TTC549 (cell line): ENCODE data around the gene TRIM65.

Source experiments
- FAIRE-seq: peaks from 2 replicates; lab custom pipeline; 2012; peaks lifted over from hg19 to GRCh38; lab: Jason Lieb, UNC

The TRIM65 gene

GRCh38 chr17:75917141-75917916 is 20.6 kb upstream of the TRIM65 start:
- no peak for FAIRE-seq

GRCh38 chr17:75915268-75915667 is 18.5 kb upstream of the TRIM65 start:
- no peak for FAIRE-seq

GRCh38 chr17:75914643-75915267 is 18.0 kb upstream of the TRIM65 start:
- FAIRE-seq: no peak

- FAIRE-seq: no peak
These were observed 16.9 kb upstream of the TRIM65 start for GRCh38 chr17:75913537-75914210.

GRCh38 chr17:75910699-75911098 is 13.9 kb upstream of the TRIM65 start:
- no peak for FAIRE-seq

- no peak for FAIRE-seq
These were observed 13.1 kb upstream of the TRIM65 start for GRCh38 chr17:75909812-75910274.

GRCh38 chr17:75909051-75909811 is 12.5 kb upstream of the TRIM65 start:
- FAIRE-seq: no peak

GRCh38 chr17:75908201-75908600 is 11.4 kb upstream of the TRIM65 start:
- FAIRE-seq: no peak

GRCh38 chr17:75906143-75906884 is 9.6 kb upstream of the TRIM65 start:
- FAIRE-seq: no peak

GRCh38 chr17:75904749-75905521 is 8.2 kb upstream of the TRIM65 start, which contains the start of gene MRPL38:
TSS of gene MRPL38 (minus strand) at chr17:75904884. CDS start at chr17:75904875, 9 bp downstream.
- no peak for FAIRE-seq

GRCh38 chr17:75902406-75902805 is 5.7 kb upstream of the TRIM65 start:
- FAIRE-seq: no peak

GRCh38 chr17:75901727-75902126 is 5.0 kb upstream of the TRIM65 start:
- no peak for FAIRE-seq

GRCh38 chr17:75900691-75901533 is 4.2 kb upstream of the TRIM65 start:
- FAIRE-seq: no peak

GRCh38 chr17:75899767-75900468 is 3.2 kb upstream of the TRIM65 start:
- FAIRE-seq: no peak

GRCh38 chr17:75899353-75899752 is 2.6 kb upstream of the TRIM65 start:
- FAIRE-seq: no peak

- no peak for FAIRE-seq
These were observed 2.0 kb upstream of the TRIM65 start for GRCh38 chr17:75898791-75899190.

GRCh38 chr17:75898065-75898464 is 1.3 kb upstream of the TRIM65 start:
- no peak for FAIRE-seq

- no peak for FAIRE-seq
These were observed 639 bp upstream of the TRIM65 start for GRCh38 chr17:75897160-75898019.
